HG02973 (cell line): ENCODE results near the gene HIGD1A.

ENCODE experiments used
- ATAC-seq: cut with Tn5 transposase; IDR thresholded peaks from one replicate; pipeline ENCODE4 v1.9.1; 2021; ENCODE audit warnings: moderate library complexity; ENCODE audit not compliant: unreplicated experiment

The HIGD1A gene

DNA sequence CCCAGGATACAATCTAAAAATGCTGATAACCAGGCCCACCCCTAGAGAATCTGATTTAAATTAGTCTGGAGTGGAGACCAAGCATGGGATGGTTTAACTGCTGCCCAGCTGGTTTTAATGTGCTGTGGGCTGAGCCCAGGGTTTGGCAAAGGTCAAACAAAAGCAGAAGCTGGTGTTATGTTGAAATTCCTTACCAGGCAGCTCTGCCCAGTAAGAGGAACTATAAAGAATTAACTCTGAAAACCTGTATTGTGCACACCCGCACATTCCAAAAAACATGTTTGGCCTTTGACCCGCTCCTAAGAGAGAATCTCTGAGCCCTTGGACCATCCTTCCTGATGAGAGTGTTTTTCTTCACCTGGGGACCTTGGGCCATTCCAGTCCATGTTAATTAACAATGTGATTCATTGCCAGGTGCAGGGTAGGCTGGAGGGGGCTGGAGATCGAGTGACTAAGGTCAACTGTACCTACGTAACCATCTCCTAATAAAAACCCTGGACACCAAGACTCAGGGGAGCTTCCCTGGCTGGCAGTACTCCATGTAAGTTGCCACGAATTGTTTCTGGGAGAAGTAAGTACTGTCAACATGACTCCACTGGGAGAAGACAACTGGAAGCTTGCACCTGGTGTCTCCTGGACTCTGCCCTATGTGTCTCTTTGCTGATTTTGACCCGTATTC lies 42.1 kb downstream of the HIGD1A start:
- no peak for ATAC-seq

DNA sequence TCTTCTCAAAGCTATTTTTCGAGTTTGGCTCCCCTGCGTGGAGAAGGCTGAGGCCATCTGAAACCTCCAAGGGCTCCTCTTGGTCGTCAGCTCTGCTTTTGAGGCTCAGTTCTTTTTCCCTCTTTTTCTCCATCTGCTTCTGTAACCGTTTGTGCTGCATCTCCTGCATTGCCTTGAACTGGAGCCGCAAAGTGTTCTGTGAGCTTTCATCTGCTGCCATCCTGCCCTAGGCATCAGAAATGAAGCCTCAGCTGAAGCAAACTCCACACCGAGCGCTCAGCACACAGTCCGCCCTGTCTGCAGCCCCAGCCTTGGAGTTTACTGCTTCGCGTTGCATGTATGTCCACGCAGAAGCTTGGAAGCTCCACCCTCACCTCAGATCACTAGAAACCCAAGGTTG lies 46.2 kb downstream of the HIGD1A start:
- ATAC-seq = no peak

GRCh38 chr3:42756681-42757213 lies 47.5 kb downstream of the HIGD1A start:
- ATAC-seq = no peak

- no peak for ATAC-seq
Measured at GRCh38 chr3:42755681-42756578, 48.4 kb downstream of the HIGD1A start.

DNA sequence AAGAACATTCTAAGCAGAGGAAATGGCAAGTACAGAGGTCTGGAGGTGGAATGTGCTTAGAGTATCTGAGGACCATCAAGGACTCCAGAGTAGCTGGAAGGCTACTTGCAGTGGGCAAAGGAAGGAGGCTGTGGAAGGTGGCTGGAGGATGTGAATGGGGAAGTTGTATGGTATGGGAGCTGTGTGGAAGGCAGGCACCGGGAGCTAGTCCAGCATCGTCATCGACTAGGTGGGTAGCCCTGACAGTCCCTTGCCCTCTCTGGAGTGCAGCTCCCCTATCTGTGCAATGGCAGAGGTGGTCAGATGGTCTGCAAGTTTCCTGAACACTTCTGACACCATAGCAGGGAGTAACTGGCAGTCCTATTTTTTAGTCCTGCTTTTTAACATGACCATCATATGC lies 50.5 kb downstream of the HIGD1A start:
- no peak for ATAC-seq

DNA sequence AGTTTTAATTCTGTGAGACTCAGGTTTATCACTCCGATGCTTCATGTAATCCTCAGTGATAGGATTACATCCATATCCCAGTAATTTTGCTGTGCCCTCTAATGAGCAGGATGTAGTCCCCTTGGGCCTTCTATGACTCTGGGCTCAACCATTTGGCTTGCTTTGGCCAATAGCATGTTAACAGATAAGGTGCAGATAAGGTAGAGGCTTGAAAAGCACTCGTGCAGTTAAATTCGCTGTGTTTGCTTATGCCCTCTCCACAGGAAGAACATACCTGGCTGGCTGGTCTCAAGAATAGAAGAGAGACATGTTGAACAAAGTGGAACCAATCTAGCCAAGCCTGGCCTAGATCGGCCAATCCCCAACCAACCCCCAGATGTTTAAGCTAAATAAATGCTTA lies 51.3 kb downstream of the HIGD1A start:
- no peak for ATAC-seq

DNA sequence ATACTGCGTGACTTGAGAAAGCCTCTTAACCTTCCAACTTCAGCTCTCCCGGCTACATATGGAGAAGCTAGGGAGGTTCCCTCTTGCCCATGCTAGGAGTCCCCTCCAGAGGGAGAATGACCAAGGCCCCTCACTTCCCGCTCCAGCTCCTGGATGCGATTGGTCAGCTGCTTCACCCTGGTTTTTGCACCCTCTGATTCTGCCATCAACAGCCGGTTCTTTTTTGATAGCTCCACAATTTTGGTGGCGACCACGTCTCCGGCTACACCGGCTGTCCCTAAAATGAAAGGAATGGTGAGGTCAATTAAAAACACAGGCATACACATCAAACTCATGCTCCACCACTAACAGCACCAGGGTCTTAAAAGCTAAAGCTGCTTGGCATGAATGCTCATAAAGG lies 51.8 kb downstream of the HIGD1A start:
- no peak for ATAC-seq

DNA sequence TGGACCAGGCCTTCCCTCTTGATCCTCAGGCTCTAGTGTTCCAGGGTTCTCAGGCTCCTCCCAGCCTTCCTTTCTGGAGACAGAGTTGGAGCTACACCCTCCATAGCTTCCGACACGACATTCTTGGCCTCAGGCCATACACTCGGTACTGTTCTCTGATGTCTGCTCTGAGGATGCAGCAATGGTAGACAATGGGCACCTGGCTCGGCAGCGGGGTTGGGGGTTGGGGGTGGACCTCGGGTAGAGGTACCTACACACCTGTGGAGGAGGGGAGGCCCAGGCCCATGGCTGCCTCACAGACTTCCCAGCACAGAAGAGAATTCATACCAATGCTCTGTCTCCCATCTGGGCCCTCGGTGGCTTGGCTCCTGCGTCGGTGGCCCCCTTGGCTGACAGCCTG lies 52.7 kb downstream of the HIGD1A start:
- no peak for ATAC-seq

DNA sequence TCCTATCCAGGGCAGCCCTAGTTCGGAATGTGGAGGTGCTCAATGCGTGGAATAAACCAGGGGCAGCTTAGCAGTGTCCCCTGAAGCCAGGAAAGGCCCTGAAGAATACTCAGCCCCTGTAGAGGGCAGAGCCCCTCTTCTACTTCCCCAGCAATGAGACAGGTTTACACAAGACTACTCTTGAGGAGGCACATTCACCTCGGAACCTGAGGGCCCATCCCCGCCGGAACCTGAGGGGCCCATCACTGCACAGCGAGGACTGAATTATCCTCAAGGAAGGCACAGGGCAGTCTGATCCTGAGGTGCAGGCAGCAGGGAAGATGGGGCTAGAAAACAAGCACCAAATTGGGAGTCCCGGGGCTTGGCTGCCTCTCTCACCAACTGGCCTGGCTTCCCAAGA lies 53.5 kb downstream of the HIGD1A start:
- no peak for ATAC-seq

GRCh38 chr3:42749753-42750231 lies 54.5 kb downstream of the HIGD1A start:
- ATAC-seq = no peak

DNA sequence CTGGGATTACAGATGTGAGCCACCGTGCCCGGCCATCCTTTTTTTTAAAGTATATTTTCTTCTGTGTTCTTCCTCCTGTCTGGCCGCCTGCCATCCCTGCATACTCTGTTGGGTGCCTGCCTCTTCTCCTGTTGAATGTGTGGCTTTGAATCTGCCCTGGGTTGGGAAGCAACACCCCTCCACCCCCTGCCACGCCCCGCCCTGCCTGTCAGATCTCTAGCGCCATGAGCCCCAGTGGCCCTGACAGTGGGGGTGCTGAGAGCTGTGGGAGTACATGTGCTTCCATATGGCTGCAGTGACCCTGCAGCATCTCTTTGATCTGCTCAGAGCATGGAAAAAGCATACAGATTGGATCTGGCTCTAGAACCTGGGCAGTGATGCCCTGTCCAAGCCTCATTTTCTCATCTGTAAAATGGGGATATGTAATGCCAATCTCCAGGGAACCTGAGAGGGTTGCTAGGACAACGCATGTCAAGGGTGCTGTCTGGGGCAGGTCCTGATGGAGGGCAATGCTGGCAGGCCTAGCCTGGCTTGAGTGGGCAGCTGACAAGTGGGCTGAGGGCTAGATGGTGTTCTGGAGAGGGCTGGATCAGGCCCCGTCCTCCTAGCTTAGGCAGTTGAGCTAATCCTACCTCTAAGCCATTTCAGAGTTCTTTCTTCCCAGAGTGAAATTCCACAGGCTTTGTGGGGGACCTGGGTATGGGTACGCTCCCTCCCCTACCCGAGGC lies 55.1 kb downstream of the HIGD1A start:
- no peak for ATAC-seq

DNA sequence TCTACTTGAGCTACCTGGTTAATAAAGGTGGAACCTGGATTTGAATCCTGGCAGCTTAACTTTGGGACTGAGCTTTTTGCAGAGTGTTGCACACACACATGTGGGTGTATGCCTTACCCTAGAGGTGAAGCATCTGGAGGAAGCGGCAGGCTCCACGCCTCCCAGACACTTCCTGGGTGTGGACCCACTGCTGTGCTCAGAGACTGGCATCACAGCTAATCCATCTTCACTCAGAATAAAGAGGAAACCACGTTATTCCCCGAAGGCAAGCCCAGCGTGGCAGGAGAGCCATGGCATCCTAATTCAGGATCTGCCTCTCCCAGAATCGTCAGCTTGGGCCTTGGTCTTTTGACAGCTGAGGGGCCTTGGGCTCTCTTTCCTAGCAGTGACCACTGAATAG lies 56.7 kb downstream of the HIGD1A start:
- ATAC-seq = no peak

DNA sequence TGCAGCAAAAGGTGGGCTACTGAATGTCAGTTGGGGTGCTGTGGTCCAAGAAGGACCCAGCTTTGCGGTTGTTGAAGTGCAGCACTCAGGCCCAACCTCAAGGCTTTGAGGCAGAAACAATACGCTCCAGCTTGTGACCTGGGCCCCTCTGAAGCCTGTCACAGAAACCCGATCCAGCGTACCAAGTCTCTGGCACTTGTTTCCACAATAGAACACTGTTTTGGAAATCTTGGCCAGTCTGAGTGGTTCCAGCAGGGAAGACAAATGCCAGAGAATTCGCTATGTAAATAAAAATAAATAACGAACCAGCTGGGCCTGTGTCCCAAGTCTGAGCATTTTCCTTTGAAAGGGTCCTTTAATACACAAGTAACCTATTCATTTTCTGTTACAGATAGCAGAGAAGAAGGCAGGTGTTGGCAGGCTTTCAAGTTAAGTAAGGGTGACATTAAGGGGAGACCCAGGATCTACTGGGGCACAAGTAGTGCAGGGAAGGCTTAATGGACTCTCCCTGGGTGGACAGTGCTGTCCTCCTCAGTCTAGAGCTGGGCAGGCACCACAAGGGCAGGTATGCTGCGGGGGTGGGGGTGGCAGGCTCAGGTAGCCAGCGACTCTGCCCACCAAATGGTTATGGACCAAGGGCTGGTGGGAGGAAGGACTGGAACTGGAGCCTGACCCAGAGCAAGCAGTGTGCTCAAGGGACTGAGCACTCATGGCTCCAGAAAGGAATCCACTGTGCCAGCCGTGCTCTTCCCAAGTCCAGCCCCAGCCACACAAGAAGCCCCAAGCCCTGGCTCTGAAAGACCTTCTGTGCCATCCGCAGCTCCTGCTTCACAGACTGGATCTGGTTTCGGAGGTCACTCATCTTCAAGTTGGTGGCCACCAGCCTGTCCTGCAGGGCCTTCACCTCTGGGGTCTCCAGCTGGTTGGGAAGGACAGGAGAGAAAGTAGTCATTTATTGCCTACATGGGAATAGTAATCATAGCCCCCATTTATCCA lies 57.5 kb downstream of the HIGD1A start:
- ATAC-seq = no peak

DNA sequence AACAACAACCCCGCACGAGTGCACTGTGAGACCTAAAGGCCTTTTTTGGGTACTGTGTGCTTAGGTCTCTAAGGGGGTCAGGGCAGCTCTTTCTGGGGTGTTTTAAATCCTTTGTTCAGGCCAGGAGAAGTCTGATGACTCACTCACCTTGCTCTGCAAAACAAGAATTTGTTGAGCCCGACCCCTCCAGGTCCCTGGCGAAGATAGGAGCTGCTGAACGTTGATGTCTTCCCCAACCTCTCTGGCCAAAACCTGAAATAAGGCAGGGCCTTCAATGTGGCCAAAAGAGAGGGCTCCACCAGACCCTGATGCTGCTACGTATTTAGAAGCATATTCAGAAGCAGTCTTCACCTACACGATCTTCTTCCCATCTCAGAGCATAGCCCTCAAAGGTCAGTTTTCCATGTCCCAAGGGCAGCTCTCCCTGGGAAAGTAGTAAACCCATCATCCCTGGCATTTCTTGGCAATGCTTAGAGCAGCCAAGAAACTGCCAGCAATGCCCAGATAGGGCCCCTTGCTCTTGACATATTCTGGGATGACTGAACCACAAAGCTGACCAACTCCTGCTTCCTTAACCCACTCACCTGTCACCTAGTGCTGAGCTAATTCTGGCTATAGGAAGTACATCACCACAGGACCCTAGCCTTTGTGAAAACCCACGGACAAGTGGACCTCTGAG lies 58.4 kb downstream of the HIGD1A start:
- no peak for ATAC-seq

GRCh38 chr3:42745291-42745745 lies 59.0 kb downstream of the HIGD1A start:
- no peak for ATAC-seq

DNA sequence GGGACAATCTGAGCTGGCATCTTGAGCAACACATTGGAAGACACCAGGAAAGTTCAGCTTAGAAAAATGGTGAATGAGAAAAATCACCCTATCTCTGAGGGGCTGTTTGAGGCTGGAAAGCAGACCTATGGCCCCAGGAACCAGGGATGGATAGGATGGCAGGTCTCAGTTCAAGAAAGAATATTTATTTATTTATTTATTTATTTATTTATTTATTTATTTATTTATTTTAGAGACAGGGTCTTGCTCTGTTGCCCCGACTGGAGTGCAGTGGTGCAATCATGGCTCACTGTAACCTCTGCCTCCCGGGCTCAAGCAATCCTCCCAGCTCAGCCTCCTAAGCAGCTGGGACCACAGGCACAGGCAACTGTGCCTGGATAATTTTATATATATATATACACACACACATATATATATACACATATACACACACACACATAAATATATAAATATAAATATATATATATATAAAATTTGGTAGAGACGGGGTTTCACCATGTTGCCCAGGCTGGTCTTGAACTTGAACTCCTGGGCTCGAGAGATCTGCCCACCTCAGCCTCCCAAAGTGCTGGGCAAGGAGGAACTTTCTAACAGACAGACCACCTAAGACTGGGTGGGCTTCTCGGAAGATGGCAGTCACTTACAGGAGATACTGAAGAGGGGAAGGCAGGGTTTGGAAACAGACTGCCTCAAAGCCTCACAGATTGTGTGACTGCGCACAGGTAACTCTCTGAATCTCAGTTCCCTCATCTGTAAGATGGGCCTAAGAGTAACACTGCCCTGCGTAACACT lies 60.9 kb downstream of the HIGD1A start:
- ATAC-seq = no peak

- no peak for ATAC-seq
Measured at GRCh38 chr3:42742688-42743087, 61.6 kb downstream of the HIGD1A start.

DNA sequence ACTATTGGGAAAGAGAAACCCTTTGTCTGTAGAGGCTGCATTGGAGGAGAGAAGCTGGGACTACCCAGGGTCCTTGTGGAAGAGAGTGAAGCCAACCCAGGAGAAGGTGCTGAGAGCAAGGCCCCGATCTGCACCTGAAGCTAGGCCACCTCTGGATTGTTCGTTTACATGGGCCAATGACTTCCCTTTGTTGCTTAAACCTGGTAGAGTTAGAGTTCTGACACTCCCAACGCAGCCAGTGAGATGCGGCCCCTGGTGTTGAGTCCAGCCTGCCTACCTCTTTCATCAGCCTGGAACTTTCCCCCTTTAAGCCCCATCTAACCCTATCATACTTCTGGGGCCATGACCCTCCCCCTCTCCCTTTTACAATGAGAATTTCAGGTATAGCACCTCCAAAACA lies 62.0 kb downstream of the HIGD1A start:
- ATAC-seq = no peak

GRCh38 chr3:42741796-42742195 lies 62.5 kb downstream of the HIGD1A start:
- no peak for ATAC-seq
